ENCODE measurements around the gene LRRC61.

The LRRC61 gene

DNA sequence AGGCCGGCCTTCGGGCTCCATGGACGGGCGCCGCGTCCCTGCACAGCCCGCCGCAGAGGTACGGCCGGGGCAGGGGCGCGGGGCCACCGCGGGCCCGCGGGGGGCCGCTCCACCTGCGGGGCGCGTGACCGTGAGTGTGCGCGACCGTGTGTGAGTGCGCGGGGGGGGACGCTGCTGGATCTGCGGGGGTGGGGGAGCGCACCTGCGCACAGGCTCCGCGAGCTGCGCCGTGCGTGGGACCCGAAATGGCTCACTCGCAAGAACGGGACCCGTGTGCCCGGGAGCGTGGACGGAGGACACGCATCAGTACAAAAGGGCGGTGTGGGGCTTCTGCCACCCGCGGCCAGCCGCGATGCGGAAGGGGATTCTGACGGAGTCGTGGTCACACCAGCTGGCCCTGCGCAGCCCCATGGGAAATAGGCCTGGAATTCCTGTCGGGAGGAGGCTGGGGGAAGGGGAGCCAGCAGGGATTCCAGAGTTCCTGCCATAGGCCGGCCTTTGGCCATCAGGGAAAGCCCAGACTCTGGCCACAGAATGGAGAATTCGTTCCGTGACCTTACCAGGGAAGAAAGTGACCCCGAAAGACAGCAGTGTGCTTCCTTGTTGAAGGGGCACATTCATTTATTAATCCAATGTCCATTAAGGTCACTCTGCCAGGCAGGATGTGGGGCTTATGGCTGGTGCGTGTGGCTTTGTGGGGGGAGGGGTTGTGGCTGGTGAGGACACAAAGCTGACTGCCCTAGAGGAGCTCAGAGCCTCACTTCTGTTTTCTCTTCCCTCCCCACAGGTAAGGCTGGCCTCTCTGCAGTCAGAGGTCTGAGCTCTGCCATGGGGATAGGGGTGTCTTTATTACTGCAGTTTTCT lies 46.0 kb downstream of the LRRC61 start:
- in situ Hi-C loops (cut with HindIII; ENCODE audit: low pct_unique_long_range_greater_than_20kb, low sequenced_read_pairs), result no loop called here
- no peak for TF ChIP-seq JUND (IDR thresholded peaks at IDR 0.05; ENCODE audit: low read depth)
- DNase-seq (ENCODE audit: low read depth in 1 of 2, low spot score in 1 of 2), result peak; percentile 42 to 70

DNA sequence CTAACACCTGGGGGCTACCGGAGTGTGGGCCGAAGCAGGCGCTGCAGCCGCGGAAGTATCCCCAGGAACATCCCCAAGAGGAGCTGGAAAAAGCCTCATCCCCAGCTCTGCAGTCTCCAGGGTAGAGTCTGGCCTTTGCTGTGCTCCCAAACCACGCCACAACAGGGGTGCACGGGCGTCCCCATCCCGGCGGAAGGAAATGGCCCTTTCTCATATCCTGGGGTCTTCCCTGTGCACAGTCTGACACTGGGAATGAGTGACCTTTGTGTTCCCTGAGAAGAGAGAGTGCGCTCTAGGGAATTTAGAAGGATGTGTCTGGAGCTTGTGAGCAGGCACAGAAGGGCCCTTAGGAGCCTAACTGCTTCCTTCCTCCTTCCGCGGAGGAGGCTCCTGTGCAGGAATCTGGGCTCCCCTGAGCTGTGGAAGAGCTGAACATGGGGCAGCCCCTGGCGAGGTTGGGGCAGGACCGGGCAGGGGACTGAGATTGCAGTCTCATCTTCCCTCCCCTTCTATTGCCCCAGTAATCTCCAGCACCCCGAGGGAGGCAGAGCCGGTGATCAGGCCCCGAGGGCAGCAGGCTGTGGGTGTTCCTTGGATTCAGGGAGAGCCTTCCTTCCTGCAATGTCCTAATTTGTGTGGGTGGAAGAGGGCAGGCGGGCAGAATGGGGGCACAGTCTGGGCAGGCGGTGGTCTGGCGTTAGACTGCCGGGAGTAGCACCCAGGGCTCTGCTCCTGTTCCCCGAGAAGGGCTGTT lies 46.8 kb downstream of the LRRC61 start:
- DNase-seq (ENCODE audit: low read depth in 1 of 2, low spot score in 1 of 2), result no peak
- TF ChIP-seq JUND (IDR thresholded peaks at IDR 0.05; ENCODE audit: low read depth), result no peak
- in situ Hi-C loops (cut with HindIII; ENCODE audit: low pct_unique_long_range_greater_than_20kb, low sequenced_read_pairs), result no loop called here

DNA sequence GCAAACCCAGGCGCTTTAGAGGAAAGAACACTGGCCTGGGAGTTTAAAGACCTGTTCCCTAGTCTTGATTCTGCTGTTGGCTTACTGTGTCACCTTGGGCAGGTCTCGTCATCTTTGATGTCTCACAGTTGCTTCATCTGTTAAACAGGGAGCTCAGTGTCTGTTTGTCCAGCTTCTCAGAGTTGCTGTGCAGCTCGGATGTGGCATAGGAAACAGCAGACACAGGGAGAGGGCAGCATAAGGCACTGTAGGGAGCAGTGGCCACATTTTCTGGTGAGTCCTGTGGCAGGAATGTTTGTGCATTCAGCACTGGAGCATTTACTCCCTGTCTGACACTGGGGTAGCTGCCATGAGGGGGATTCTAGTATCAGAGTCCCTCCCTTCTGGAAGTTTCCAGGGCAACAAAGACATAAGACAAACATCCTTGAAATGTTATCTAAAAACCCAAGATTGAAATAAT lies 47.5 kb downstream of the LRRC61 start:
- in situ Hi-C loops (cut with HindIII; ENCODE audit: low pct_unique_long_range_greater_than_20kb, low sequenced_read_pairs), result no loop called here
- DNase-seq (ENCODE audit: low read depth in 1 of 2, low spot score in 1 of 2), result no peak
- TF ChIP-seq JUND (IDR thresholded peaks at IDR 0.05; ENCODE audit: low read depth), result no peak

DNA sequence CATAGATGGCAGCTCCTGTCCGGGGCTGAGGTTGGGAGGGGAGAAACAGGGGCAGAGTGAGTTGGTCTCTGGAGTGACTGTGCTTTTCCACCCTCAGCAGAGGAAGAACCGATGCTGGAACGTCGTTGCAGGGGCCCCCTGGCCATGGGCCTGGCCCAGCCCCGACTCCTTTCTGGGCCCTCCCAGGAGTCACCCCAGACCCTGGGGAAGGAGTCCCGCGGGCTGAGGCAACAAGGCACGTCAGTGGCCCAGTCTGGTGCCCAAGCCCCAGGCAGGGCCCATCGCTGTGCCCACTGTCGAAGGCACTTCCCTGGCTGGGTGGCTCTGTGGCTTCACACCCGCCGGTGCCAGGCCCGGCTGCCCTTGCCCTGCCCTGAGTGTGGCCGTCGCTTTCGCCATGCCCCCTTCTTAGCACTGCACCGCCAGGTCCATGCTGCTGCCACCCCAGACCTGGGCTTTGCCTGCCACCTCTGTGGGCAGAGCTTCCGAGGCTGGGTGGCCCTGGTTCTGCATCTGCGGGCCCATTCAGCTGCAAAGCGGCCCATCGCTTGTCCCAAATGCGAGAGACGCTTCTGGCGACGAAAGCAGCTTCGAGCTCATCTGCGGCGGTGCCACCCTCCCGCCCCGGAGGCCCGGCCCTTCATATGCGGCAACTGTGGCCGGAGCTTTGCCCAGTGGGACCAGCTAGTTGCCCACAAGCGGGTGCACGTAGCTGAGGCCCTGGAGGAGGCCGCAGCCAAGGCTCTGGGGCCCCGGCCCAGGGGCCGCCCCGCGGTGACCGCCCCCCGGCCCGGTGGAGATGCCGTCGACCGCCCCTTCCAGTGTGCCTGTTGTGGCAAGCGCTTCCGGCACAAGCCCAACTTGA lies 48.2 kb downstream of the LRRC61 start:
- no peak for DNase-seq (ENCODE audit: low read depth in 1 of 2, low spot score in 1 of 2)
- no peak for TF ChIP-seq JUND (IDR thresholded peaks at IDR 0.05; ENCODE audit: low read depth)
- in situ Hi-C loops (cut with HindIII; ENCODE audit: low pct_unique_long_range_greater_than_20kb, low sequenced_read_pairs), result no loop called here

DNA sequence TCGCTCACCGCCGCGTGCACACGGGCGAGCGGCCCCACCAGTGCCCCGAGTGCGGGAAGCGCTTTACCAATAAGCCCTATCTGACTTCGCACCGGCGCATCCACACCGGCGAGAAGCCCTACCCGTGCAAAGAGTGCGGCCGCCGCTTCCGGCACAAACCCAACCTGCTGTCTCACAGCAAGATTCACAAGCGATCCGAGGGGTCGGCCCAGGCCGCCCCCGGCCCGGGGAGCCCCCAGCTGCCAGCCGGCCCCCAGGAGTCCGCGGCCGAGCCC lies 48.8 kb downstream of the LRRC61 start:
- in situ Hi-C loops (cut with HindIII; ENCODE audit: low pct_unique_long_range_greater_than_20kb, low sequenced_read_pairs), result no loop called here
- no peak for TF ChIP-seq JUND (IDR thresholded peaks at IDR 0.05; ENCODE audit: low read depth)
- no peak for DNase-seq (ENCODE audit: low read depth in 1 of 2, low spot score in 1 of 2)

DNA sequence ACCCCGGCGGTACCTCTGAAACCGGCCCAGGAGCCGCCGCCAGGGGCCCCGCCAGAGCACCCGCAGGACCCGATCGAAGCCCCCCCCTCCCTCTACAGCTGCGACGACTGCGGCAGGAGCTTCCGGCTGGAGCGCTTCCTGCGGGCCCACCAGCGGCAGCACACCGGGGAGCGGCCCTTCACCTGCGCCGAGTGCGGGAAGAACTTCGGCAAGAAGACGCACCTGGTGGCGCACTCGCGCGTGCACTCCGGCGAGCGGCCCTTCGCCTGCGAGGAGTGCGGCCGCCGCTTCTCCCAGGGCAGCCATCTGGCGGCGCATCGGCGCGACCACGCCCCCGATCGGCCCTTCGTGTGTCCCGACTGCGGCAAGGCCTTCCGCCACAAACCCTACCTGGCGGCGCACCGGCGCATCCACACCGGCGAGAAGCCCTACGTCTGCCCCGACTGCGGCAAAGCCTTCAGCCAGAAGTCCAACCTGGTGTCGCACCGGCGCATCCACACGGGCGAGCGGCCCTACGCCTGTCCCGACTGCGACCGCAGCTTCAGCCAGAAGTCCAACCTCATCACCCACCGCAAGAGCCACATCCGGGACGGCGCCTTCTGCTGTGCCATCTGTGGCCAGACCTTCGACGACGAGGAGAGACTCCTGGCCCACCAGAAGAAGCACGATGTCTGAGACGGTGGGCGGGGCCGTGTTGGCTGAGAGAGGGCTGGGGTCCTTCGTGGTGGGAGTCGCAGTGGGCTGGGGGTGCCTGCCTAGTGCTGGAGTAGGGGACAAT lies 49.3 kb downstream of the LRRC61 start:
- DNase-seq (ENCODE audit: low read depth in 1 of 2, low spot score in 1 of 2), result no peak
- TF ChIP-seq JUND (IDR thresholded peaks at IDR 0.05; ENCODE audit: low read depth), result no peak
- in situ Hi-C loops (cut with HindIII; ENCODE audit: low pct_unique_long_range_greater_than_20kb, low sequenced_read_pairs), result no loop called here

DNA sequence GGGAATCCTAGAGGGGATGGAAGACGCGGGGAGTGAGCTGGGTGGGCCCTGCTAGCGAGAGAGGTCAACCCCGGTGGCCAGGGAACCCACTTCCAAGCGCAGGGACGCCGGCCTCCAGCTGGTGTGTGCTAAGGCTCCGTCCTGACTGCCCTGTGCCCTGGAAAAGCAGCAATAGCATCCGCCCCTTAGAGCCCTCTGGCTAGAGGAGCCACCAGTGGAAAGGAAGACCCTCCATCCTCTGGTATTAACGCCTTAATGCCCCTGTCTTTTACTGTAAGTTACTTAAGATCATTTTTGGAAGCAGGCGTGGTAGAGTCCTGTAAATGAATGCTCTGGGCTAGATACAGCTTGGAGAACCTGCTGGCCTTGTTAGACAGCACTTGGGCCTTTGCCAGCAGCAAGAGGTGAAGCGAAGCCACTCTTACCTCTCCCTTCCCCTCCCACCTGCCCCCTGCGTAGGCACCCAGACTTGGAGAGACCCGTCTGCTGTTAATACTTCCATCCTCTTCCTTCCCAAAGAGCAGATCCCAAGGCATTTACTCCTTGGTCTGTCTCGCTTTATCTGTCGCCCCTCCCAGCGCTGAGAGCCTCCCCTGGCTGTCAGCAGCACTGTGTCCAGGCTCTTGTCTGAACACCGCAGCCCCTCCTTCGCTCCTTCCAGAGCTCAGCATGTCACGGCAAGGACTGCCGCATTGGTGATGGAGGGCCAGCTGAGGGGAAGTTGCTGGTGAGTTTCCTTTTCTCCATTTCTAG lies 50.1 kb downstream of the LRRC61 start:
- peak; percentile 62 to 82 for DNase-seq (ENCODE audit: low read depth in 1 of 2, low spot score in 1 of 2)
- in situ Hi-C loops (cut with HindIII; ENCODE audit: low pct_unique_long_range_greater_than_20kb, low sequenced_read_pairs), result no loop called here
- no peak for TF ChIP-seq JUND (IDR thresholded peaks at IDR 0.05; ENCODE audit: low read depth)

DNA sequence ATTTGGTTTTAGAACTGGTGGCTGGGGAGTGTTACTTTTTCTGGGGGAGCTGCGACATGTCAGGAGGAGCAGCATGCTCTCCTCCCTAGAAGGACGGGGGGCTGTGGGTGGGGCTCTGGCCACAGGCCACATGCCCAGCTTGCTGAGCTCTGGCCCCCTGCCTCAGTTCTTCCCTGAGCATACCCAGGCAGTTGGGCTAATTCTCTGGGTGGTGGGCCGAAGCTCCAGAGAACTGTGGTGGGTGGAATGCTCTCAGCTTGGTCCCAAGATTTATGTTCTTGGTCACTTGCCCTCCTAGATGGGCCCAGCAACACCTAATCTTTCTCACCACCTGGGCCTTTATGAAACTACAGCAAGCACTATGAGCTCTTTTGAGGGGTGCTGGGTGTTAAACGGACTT lies 50.9 kb downstream of the LRRC61 start:
- in situ Hi-C loops (cut with HindIII; ENCODE audit: low pct_unique_long_range_greater_than_20kb, low sequenced_read_pairs), result no loop called here
- no peak for DNase-seq (ENCODE audit: low read depth in 1 of 2, low spot score in 1 of 2)
- TF ChIP-seq JUND (IDR thresholded peaks at IDR 0.05; ENCODE audit: low read depth), result no peak

DNA sequence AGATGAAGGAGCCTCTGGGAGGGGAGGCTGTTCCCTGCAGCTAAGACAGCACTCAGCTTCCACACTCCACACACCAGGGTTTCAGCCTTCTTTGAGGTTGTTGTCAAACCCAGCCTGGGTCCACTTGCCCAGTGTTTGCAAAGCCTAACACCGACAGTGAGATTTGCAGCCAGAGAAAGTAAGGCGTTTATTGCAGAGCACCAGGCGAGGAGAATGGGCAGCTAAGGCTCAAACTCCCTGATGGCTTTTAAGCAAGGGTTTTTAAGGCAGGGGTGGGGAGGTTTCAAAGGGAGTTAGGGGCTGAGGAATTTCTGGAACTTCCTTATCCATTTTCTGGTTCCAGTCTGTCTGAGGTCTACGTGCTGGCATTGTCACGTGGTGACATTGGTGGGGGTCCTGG lies 51.3 kb downstream of the LRRC61 start:
- in situ Hi-C loops (cut with HindIII; ENCODE audit: low pct_unique_long_range_greater_than_20kb, low sequenced_read_pairs), result no loop called here
- no peak for TF ChIP-seq JUND (IDR thresholded peaks at IDR 0.05; ENCODE audit: low read depth)
- no peak for DNase-seq (ENCODE audit: low read depth in 1 of 2, low spot score in 1 of 2)

DNA sequence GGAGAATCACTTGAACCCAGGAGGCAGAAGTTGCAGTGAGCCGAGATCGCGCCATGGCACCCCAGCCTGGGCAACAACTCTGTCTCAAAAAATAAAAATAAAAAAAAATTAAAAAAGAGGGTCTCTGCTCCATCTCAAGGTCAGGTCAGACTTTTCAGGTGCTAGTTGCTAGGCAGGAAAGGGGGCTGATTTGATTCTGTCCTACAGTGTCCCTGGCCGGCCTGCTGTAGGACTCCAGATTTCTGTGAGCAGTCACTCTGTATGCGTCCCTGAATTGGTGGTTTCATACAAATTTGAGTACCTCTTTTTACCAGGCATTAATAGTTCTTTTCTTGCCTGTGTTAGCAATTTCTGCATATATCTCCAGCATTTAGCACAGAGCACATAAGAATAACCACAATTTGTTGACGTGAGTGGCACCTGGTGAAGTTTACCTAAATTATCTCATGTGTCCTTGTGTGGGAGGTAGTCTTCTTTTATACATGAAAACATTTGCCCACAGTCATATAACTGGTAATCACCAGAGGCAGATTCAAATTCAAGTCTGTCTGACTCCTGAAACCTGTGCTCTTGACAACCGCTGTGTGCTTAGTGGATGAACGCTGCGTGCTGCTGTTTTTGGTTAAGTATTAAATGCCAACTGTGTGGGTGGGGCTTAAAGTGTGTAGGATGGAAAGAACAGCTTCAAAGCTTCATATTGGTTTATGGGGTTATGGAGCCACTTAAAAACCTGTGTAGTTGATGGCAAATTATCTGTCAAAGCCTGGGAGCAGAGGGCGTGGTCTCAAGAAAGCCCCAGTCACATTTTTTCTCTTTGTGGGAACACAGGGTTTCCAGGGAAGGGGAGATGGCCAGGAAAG lies 52.7 kb downstream of the LRRC61 start:
- DNase-seq (ENCODE audit: low read depth in 1 of 2, low spot score in 1 of 2), result no peak
- in situ Hi-C loops (cut with HindIII; ENCODE audit: low pct_unique_long_range_greater_than_20kb, low sequenced_read_pairs), result no loop called here

DNA sequence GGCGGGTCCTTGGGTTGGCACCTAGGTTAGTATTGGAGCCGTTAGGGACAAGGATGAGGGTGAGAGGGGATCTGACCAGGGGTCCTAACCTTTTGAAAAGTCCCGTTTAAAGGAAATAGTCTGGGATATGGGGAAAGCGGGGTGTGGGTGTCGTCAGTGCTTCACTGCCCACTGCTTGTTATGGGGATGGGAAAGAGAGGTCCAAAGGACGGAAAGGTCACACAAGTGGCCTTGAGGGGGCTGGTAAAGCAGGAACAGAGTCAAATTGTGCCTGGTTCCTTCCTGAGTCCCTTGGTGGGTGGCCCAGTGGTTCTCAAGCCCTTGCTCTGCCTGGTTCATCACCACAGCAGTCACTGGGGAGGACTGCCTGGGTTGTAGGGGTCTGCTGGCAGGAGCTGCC lies 53.4 kb downstream of the LRRC61 start:
- TF ChIP-seq JUND (IDR thresholded peaks at IDR 0.05; ENCODE audit: low read depth), result no peak
- DNase-seq (ENCODE audit: low read depth in 1 of 2, low spot score in 1 of 2), result no peak
- in situ Hi-C loops (cut with HindIII; ENCODE audit: low pct_unique_long_range_greater_than_20kb, low sequenced_read_pairs), result no loop called here

More for the DNA sequence above, 52.7 kb downstream of the LRRC61 start:
- no peak for TF ChIP-seq JUND (IDR thresholded peaks at IDR 0.05; ENCODE audit: low read depth)
